H9 (cell line): ENCODE results near the gene MAGEB17. TPM values are rescaled to one million over a fixed set of nuclear protein-coding genes. Genes with fewer than 3 reads are reported as not detected.

Source experiments
- DNase-seq: peaks from one replicate; pipeline ENCODE4 v3.0.0-alpha.2; 2017
- H2AFZ ChIP-seq: one replicate; pipeline ENCODE4 v1.6.1; 2013; ENCODE audit warnings: mild to moderate bottlenecking, low read length, control low read depth, moderate library complexity
- H2AK5ac ChIP-seq: 2 replicates; pipeline ENCODE4 v1.6.1; 2013; ENCODE audit warnings: low read length, control low read depth, mixed read lengths; ENCODE audit not compliant: insufficient read length
- H2BK120ac ChIP-seq: one replicate; pipeline ENCODE4 v1.6.1; 2013; ENCODE audit warnings: low read depth, mild to moderate bottlenecking, low read length, control low read depth, inconsistent platforms; ENCODE audit not compliant: poor library complexity, severe bottlenecking
- H2BK12ac ChIP-seq: 2 replicates; pipeline ENCODE4 v1.6.1; 2013; ENCODE audit warnings: low read length, control low read depth, mixed read lengths, low read depth; ENCODE audit not compliant: insufficient read length
- H2BK15ac ChIP-seq: 2 replicates; pipeline ENCODE4 v1.6.1; 2013; ENCODE audit warnings: low read depth, low read length, control low read depth
- H2BK20ac ChIP-seq: one replicate; pipeline ENCODE4 v1.6.1; 2013; ENCODE audit warnings: low read depth, mild to moderate bottlenecking, low read length, control low read depth, inconsistent platforms; ENCODE audit not compliant: poor library complexity, severe bottlenecking
- H2BK5ac ChIP-seq: 2 replicates; pipeline ENCODE4 v1.6.1; 2013; ENCODE audit warnings: low read length, control low read depth, mixed read lengths; ENCODE audit not compliant: insufficient read length
- H3K14ac ChIP-seq: 2 replicates; pipeline ENCODE4 v1.6.1; 2013; ENCODE audit warnings: low read length, control low read depth; ENCODE audit not compliant: insufficient read depth
- H3K18ac ChIP-seq: 2 replicates; pipeline ENCODE4 v1.6.1; 2013; ENCODE audit warnings: low read depth, mild to moderate bottlenecking, mixed read lengths, low read length, control low read depth; ENCODE audit not compliant: insufficient read length
- H3K23ac ChIP-seq: 2 replicates; pipeline ENCODE4 v1.6.1; 2013; ENCODE audit warnings: low read length, control low read depth, mixed read lengths, low read depth; ENCODE audit not compliant: insufficient read length
- H3K23me2 ChIP-seq: 2 replicates; pipeline ENCODE4 v1.6.1; 2013; ENCODE audit warnings: low read depth, mild to moderate bottlenecking, mixed read lengths, low read length, control low read depth; ENCODE audit not compliant: insufficient read length, poor library complexity, severe bottlenecking
- H3K27ac ChIP-seq: 2 replicates; pipeline ENCODE4 v1.5.1; 2013; ENCODE audit warnings: low read length, control low read depth, mixed read lengths, low read depth; ENCODE audit not compliant: insufficient read length
- H3K27me3 ChIP-seq: 2 replicates; pipeline ENCODE4 v1.6.1; 2013; ENCODE audit warnings: low read length, control low read depth, inconsistent platforms; ENCODE audit not compliant: insufficient read depth
- H3K4ac ChIP-seq: 2 replicates; pipeline ENCODE4 v1.6.1; 2013; ENCODE audit warnings: low read depth, mild to moderate bottlenecking, control low read depth, inconsistent platforms, low read length, moderate library complexity
- H3K4me1 ChIP-seq: 2 replicates; pipeline ENCODE4 v1.6.1; 2013; ENCODE audit warnings: low read length, control low read depth, inconsistent platforms; ENCODE audit not compliant: insufficient read depth
- H3K4me2 ChIP-seq: 2 replicates; pipeline ENCODE4 v1.6.1; 2013; ENCODE audit warnings: low read length, control low read depth, mixed read lengths; ENCODE audit not compliant: insufficient read length, insufficient read depth
- H3K56ac ChIP-seq: 2 replicates; pipeline ENCODE4 v1.6.1; 2013; ENCODE audit warnings: low read depth, mild to moderate bottlenecking, mixed read lengths, low read length, control low read depth; ENCODE audit not compliant: insufficient read length
- H3K79me1 ChIP-seq: 2 replicates; pipeline ENCODE4 v1.6.1; 2013; ENCODE audit warnings: low read depth, mild to moderate bottlenecking, moderate library complexity, low read length, control low read depth, inconsistent platforms; ENCODE audit not compliant: insufficient read depth, poor library complexity, severe bottlenecking
- H3K79me2 ChIP-seq: 2 replicates; pipeline ENCODE4 v1.6.1; 2013; ENCODE audit warnings: low read length, control low read depth, inconsistent platforms; ENCODE audit not compliant: insufficient read depth
- H3K9ac ChIP-seq: 2 replicates; pipeline ENCODE4 v1.6.1; 2013; ENCODE audit warnings: low read length, control low read depth, mixed read lengths; ENCODE audit not compliant: insufficient read length; ENCODE audit errors: extremely low read depth
- H3K9me3 ChIP-seq: one replicate; pipeline ENCODE4 v1.6.1; 2013; ENCODE audit warnings: low read depth, low read length, inconsistent platforms; ENCODE audit not compliant: control insufficient read depth
- H3T11ph ChIP-seq: one replicate; pipeline ENCODE4 v1.6.1; 2013; ENCODE audit warnings: mild to moderate bottlenecking, low read length, control low read depth, inconsistent platforms
- H4K20me1 ChIP-seq: one replicate; pipeline ENCODE4 v1.6.1; 2013; ENCODE audit not compliant: control insufficient read depth, insufficient read length, insufficient read depth
- H4K5ac ChIP-seq: 2 replicates; pipeline ENCODE4 v1.6.1; 2013; ENCODE audit warnings: low read depth, mild to moderate bottlenecking, mixed read lengths, low read length, control low read depth; ENCODE audit not compliant: insufficient read length
- H4K8ac ChIP-seq: replicated peaks from 2 replicates; pipeline ENCODE4 v1.6.1; 2013; ENCODE audit warnings: low read length, control low read depth, mixed read lengths, low read depth; ENCODE audit not compliant: insufficient read length
- H4K91ac ChIP-seq: 2 replicates; pipeline ENCODE4 v1.6.1; 2013; ENCODE audit warnings: low read depth, mild to moderate bottlenecking, moderate library complexity, mixed read lengths, low read length, control low read depth; ENCODE audit not compliant: insufficient read length
- H3K27ac Mint-ChIP-seq, 3 experiments: 2 replicates in 2 of 3; 3 replicates in 1 of 3; pipeline ENCODE4 v1.8.0; 2020 to 2021; ENCODE audit warnings: mixed read lengths in 3 of 3, mild to moderate bottlenecking in 1 of 3, moderate library complexity in 1 of 3
- H3K27me3 Mint-ChIP-seq: 2 replicates; pipeline ENCODE4 v1.8.0; 2021; ENCODE audit warnings: low read depth, mild to moderate bottlenecking, moderate library complexity, mixed read lengths
- H3K36me3 Mint-ChIP-seq, 3 experiments: 2 replicates in 2 of 3; 3 replicates in 1 of 3; pipeline ENCODE4 v1.8.0; 2020 to 2021; ENCODE audit warnings: low read depth in 3 of 3, mixed read lengths in 3 of 3; ENCODE audit not compliant: insufficient read depth in 1 of 3
- H3K4me1 Mint-ChIP-seq, 2 experiments: 2 replicates each; pipeline ENCODE4 v1.8.0; 2020; ENCODE audit warnings: mixed read lengths in 2 of 2
- H3K4me3 Mint-ChIP-seq, 2 experiments: 2 replicates in 1 of 2; 3 replicates in 1 of 2; pipeline ENCODE4 v1.8.0; 2020 to 2021; ENCODE audit warnings: mild to moderate bottlenecking in 2 of 2, mixed read lengths in 2 of 2, moderate library complexity in 1 of 2
- H3K9me3 Mint-ChIP-seq, 2 experiments: 2 replicates in 1 of 2; 3 replicates in 1 of 2; pipeline ENCODE4 v1.8.0; 2020; ENCODE audit warnings: mild to moderate bottlenecking in 2 of 2, mixed read lengths in 2 of 2, moderate library complexity in 1 of 2
- WGBS: extraction: QIAGEN DNeasy Blood & Tissue Kit; methylation state at CpG from one replicate; pipeline ENCODE4 v1.1.7; 2013; ENCODE audit warnings: missing lambda C conversion rate, low lambda C conversion rate, mixed read lengths; ENCODE audit not compliant: insufficient read length; ENCODE audit errors: extremely low coverage; 5-methylcytosine and 5-hydroxymethylcytosine counted together
- total RNA-seq: library from RNA; stranded (reverse); gene quantifications from 2 replicates; pipeline ENCODE4 v1.2.1, GENCODE V29; 2021
- TF ChIP-seq, protein P1 (sequence below): fragments of 200-600 bp; sonication (generic); conservative IDR thresholded peaks from 3 replicates; pipeline ENCODE4 v1.8.0; 2021; ENCODE audit warnings: antibody characterized with exemption, mild to moderate bottlenecking

MAGEB17 gene
- total RNA-seq, 1 experiment from 2014 or later = 0.74 TPM

DNA sequence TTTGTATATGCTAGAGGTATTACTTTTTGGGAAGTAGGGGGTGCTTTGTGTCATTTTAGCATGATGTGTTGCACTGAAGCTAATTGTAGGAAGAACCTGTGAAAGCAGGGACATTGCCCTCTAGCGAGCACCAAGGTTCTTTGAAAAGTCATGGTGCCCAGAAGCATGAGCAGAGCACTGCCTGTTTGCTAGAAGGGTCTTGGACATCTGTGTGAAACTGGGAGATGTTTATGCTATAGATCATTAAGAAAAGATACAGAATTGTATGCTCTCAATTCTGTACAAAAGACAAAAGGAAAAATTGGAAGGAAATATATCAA lies 29.2 kb upstream of the MAGEB17 start:
- Histone ChIP-seq H2BK15ac (no peak overlapping the region), H4K5ac (no peak overlapping the region), H3K23me2 (no peaks in the 10 kb centered on the region), H3K14ac (no peak overlapping the region), H2AK5ac (no peak overlapping the region), H3K56ac (no peak overlapping the region), H3K79me1 (peaks cover 6% of the 10 kb centered on the region), H3K27me3 (no peaks in the 10 kb centered on the region), H4K20me1 (no peaks in the 10 kb centered on the region), H2BK120ac (no peak overlapping the region), H2BK12ac (no peak overlapping the region), H2BK20ac (no peak overlapping the region), H2AFZ (no peak overlapping the region), H3K27ac (no peak overlapping the region), H2BK5ac (no peak overlapping the region), H4K91ac (no peak overlapping the region), H3K4me2 (no peak overlapping the region), H3K4me1 (peaks cover 11% of the 10 kb centered on the region; the same call in 1 of the 2 replicates), H3K4ac (no peak overlapping the region), H3K9me3 (no peaks in the 10 kb centered on the region), H3K79me2 (peaks cover 75% of the 10 kb centered on the region), H3K9ac (no peak overlapping the region), H3K23ac (no peak overlapping the region), H4K8ac (no peak overlapping the region), H3T11ph (no peak overlapping the region), H3K18ac (no peak overlapping the region)
- no peaks in the 10 kb centered on the region for H3K27me3 Mint-ChIP-seq
- H3K4me3 Mint-ChIP-seq = no peak overlapping the region
- TF ChIP-seq, protein P1, sequence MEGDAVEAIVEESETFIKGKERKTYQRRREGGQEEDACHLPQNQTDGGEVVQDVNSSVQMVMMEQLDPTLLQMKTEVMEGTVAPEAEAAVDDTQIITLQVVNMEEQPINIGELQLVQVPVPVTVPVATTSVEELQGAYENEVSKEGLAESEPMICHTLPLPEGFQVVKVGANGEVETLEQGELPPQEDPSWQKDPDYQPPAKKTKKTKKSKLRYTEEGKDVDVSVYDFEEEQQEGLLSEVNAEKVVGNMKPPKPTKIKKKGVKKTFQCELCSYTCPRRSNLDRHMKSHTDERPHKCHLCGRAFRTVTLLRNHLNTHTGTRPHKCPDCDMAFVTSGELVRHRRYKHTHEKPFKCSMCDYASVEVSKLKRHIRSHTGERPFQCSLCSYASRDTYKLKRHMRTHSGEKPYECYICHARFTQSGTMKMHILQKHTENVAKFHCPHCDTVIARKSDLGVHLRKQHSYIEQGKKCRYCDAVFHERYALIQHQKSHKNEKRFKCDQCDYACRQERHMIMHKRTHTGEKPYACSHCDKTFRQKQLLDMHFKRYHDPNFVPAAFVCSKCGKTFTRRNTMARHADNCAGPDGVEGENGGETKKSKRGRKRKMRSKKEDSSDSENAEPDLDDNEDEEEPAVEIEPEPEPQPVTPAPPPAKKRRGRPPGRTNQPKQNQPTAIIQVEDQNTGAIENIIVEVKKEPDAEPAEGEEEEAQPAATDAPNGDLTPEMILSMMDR = peak; percentile 70
- H3K36me3 Mint-ChIP-seq = peaks cover 7 to 28% (median 8%) of the 10 kb centered on the region in 3 experiments; a peak in 6 of 7 replicates
- no peak for DNase-seq
- no CpG with 5 or more reads among the region's 1 CpG for WGBS
- H3K4me1 Mint-ChIP-seq = peaks cover 23 to 27% of the 10 kb centered on the region in 2 experiments
- no peak overlapping the region for H3K27ac Mint-ChIP-seq
- peaks cover 0 to under 1% of the 10 kb centered on the region in 2 experiments; a peak in 1 of 5 replicates for H3K9me3 Mint-ChIP-seq
